ENCODE results near the gene RMND5B.

The RMND5B gene

GRCh38 chr5:178142642-178143041 is 11.8 kb downstream of the RMND5B start:
- no peak overlapping the region for H3K9ac ChIP-seq
- no peaks in the 10 kb centered on the region for H3K36me3 ChIP-seq (ENCODE audit: insufficient read depth)
- no peak overlapping the region for H2AFZ ChIP-seq (ENCODE audit: low read depth)
- H3K4me2 ChIP-seq, result no peak overlapping the region
- no peak overlapping the region for H3K27ac ChIP-seq
- no peak overlapping the region for H3K4me3 ChIP-seq (IDR thresholded peaks at IDR 0.05; ENCODE audit: insufficient read depth, low read depth, low read length)
- no peak for TF ChIP-seq CTCF (conservative IDR thresholded peaks at IDR 0.05; ENCODE audit: low read depth, low read length)
- no peaks in the 10 kb centered on the region for H4K20me1 ChIP-seq (ENCODE audit: insufficient read depth)
- no peaks in the 10 kb centered on the region for H3K79me2 ChIP-seq (ENCODE audit: insufficient read depth, low read depth)
- no peaks in the 10 kb centered on the region for H3K4me1 ChIP-seq (ENCODE audit: low read depth, poor library complexity, severe bottlenecking)
- no peaks in the 10 kb centered on the region for H3K27me3 ChIP-seq (ENCODE audit: insufficient read depth, low read depth)

- Histone ChIP-seq H3K4me2 (no peak overlapping the region), H2AFZ (ENCODE audit: low read depth) (no peak overlapping the region), H3K27me3 (ENCODE audit: insufficient read depth, low read depth) (no peaks in the 10 kb centered on the region), H3K4me3 (IDR thresholded peaks at IDR 0.05; ENCODE audit: insufficient read depth, low read depth, low read length) (no peak overlapping the region), H3K27ac (no peak overlapping the region), H3K36me3 (ENCODE audit: insufficient read depth) (no peaks in the 10 kb centered on the region), H4K20me1 (ENCODE audit: insufficient read depth) (no peaks in the 10 kb centered on the region), H3K4me1 (ENCODE audit: low read depth, poor library complexity, severe bottlenecking) (no peaks in the 10 kb centered on the region), H3K79me2 (ENCODE audit: insufficient read depth, low read depth) (no peaks in the 10 kb centered on the region), H3K9ac (no peak overlapping the region)
- TF ChIP-seq CTCF (conservative IDR thresholded peaks at IDR 0.05; ENCODE audit: low read depth, low read length), result no peak
Measured at GRCh38 chr5:178143246-178143645, 12.4 kb downstream of the RMND5B start.

- no peak for TF ChIP-seq CTCF (conservative IDR thresholded peaks at IDR 0.05; ENCODE audit: low read depth, low read length)
- Histone ChIP-seq H3K4me1 (ENCODE audit: low read depth, poor library complexity, severe bottlenecking) (no peaks in the 10 kb centered on the region), H4K20me1 (ENCODE audit: insufficient read depth) (no peaks in the 10 kb centered on the region), H3K79me2 (ENCODE audit: insufficient read depth, low read depth) (no peaks in the 10 kb centered on the region), H3K4me3 (IDR thresholded peaks at IDR 0.05; ENCODE audit: insufficient read depth, low read depth, low read length) (no peak overlapping the region), H3K27me3 (ENCODE audit: insufficient read depth, low read depth) (no peaks in the 10 kb centered on the region), H3K9ac (no peak overlapping the region), H2AFZ (ENCODE audit: low read depth) (no peak overlapping the region), H3K4me2 (no peak overlapping the region), H3K36me3 (ENCODE audit: insufficient read depth) (no peaks in the 10 kb centered on the region), H3K27ac (no peak overlapping the region)
Measured at GRCh38 chr5:178143901-178144300, 13.1 kb downstream of the RMND5B start.

GRCh38 chr5:178145965-178146820 is 15.4 kb downstream of the RMND5B start:
- Histone ChIP-seq H2AFZ (ENCODE audit: low read depth) (no peak overlapping the region), H3K4me2 (no peak overlapping the region), H3K4me3 (IDR thresholded peaks at IDR 0.05; ENCODE audit: insufficient read depth, low read depth, low read length) (no peak overlapping the region), H3K27me3 (ENCODE audit: insufficient read depth, low read depth) (no peaks in the 10 kb centered on the region), H3K27ac (no peak overlapping the region), H3K4me1 (ENCODE audit: low read depth, poor library complexity, severe bottlenecking) (no peaks in the 10 kb centered on the region), H3K36me3 (ENCODE audit: insufficient read depth) (no peaks in the 10 kb centered on the region), H4K20me1 (ENCODE audit: insufficient read depth) (no peaks in the 10 kb centered on the region), H3K79me2 (ENCODE audit: insufficient read depth, low read depth) (no peaks in the 10 kb centered on the region), H3K9ac (no peak overlapping the region)
- peak; percentile 80 for TF ChIP-seq CTCF (conservative IDR thresholded peaks at IDR 0.05; ENCODE audit: low read depth, low read length)

Measured in KMS-11 (cell line).